Neural cell (in vitro differentiated cells): ENCODE results near the gene RFX4.

Source experiments
- EZH2 ChIP-seq: fragments of 200-600, 300-800 bp; shearing (Covaris generic), sonication (generic); IDR thresholded peaks from 2 replicates; pipeline ENCODE4 v1.6.1; 2014; ENCODE audit warnings: antibody characterized with exemption, low read length, borderline replicate concordance, mild to moderate bottlenecking; ENCODE audit not compliant: insufficient read depth, poor library complexity, severe bottlenecking
- MXI1 ChIP-seq: fragments of 450-650 bp; conservative IDR thresholded peaks from 2 replicates; pipeline ENCODE4 v1.6.1; 2014; ENCODE audit warnings: antibody characterized with exemption, mild to moderate bottlenecking; ENCODE audit not compliant: poor library complexity, severe bottlenecking
- POLR2AphosphoS5 ChIP-seq: IDR thresholded peaks from 2 replicates; pipeline ENCODE4 v1.6.1; 2012
- SMC3 ChIP-seq: fragments of 450-650 bp; conservative IDR thresholded peaks from 2 replicates; pipeline ENCODE4 v1.6.1; 2014; ENCODE audit warnings: antibody characterized with exemption, mild to moderate bottlenecking, moderate library complexity; ENCODE audit not compliant: poor library complexity
- TF ChIP-seq, protein P1 (sequence below): fragments of 450-650 bp; IDR thresholded peaks from 2 replicates; pipeline ENCODE4 v1.5.1; 2014; ENCODE audit warnings: antibody characterized with exemption, mild to moderate bottlenecking, moderate library complexity; ENCODE audit not compliant: poor library complexity, severe bottlenecking

DNA sequence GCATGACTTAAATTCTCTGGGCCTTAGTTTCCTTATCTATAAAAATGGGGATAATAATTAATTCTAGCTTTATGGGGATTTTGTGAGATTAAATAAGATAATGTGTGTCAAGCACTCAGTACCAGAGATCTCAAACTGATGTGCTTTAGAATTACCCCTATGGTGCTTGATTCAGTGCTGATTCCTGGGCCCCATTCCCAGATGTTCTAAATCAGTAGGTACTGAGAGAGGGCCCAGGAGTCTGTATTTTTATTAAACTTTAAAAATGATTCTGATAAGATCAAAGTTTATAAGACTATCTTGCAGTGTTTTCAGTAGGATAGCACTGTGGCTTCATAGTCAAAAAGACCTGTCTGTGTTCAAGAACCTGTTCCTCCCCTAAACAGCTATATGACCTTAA is 102.6 kb downstream of the RFX4 start:
- TF ChIP-seq, protein P1, sequence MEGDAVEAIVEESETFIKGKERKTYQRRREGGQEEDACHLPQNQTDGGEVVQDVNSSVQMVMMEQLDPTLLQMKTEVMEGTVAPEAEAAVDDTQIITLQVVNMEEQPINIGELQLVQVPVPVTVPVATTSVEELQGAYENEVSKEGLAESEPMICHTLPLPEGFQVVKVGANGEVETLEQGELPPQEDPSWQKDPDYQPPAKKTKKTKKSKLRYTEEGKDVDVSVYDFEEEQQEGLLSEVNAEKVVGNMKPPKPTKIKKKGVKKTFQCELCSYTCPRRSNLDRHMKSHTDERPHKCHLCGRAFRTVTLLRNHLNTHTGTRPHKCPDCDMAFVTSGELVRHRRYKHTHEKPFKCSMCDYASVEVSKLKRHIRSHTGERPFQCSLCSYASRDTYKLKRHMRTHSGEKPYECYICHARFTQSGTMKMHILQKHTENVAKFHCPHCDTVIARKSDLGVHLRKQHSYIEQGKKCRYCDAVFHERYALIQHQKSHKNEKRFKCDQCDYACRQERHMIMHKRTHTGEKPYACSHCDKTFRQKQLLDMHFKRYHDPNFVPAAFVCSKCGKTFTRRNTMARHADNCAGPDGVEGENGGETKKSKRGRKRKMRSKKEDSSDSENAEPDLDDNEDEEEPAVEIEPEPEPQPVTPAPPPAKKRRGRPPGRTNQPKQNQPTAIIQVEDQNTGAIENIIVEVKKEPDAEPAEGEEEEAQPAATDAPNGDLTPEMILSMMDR: no peak
- TF ChIP-seq EZH2: no peak
- TF ChIP-seq POLR2AphosphoS5: no peak
- TF ChIP-seq SMC3: no peak
- no peak for TF ChIP-seq MXI1
